Panc1 (cell line): ENCODE measurements around the gene ARID5B.

Experiments used
- CTCF ChIP-seq: fragments of 450-650 bp; IDR thresholded peaks from 2 replicates; pipeline ENCODE4 v1.5.1; 2017; ENCODE audit warnings: mild to moderate bottlenecking
- POLR2AphosphoS5 ChIP-seq: IDR thresholded peaks from 2 replicates; pipeline ENCODE4 v1.6.1; 2012; ENCODE audit warnings: mild to moderate bottlenecking, low read depth, low read length, moderate library complexity
- REST ChIP-seq, 2 experiments: IDR thresholded peaks; 2 replicates each; pipeline ENCODE4 v1.6.1; 2011 to 2012; ENCODE audit warnings: low read depth in 2 of 2, control low read depth in 1 of 2, low read length in 1 of 2, mild to moderate bottlenecking in 1 of 2, moderate library complexity in 1 of 2; ENCODE audit not compliant: insufficient read depth in 1 of 2
- SIN3A ChIP-seq: IDR thresholded peaks from 2 replicates; pipeline ENCODE4 v1.6.1; 2012; ENCODE audit warnings: low read depth, mild to moderate bottlenecking, low read length, moderate library complexity, borderline replicate concordance; ENCODE audit not compliant: insufficient read depth

- TF ChIP-seq CTCF (peak; percentile 40), REST (IDR thresholded peaks at IDR 0.05; ENCODE audit: insufficient read depth in 1 of 2, low read depth in 2 of 2, low read length in 1 of 2) (no peak), POLR2AphosphoS5 (no peak), SIN3A (no peak)
Observed at GRCh38 chr10:61978965-61979364, 77.5 kb downstream of the ARID5B start.
